OCI-LY7 (cell line): ENCODE data around the gene NTRK3.

ENCODE experiments used
- CTCF ChIP-seq: fragments of 200-600 bp; sonication (generic); conservative IDR thresholded peaks from 2 replicates; pipeline ENCODE4 v1.5.1; 2014; ENCODE audit warnings: mild to moderate bottlenecking, antibody characterized with exemption, low read length, moderate library complexity, mixed read lengths
- EZH2phosphoT487 ChIP-seq: fragments of 200-600 bp; sonication (generic); IDR thresholded peaks from 2 replicates; pipeline ENCODE4 v1.6.1; 2018; ENCODE audit warnings: low read depth, borderline replicate concordance, mild to moderate bottlenecking, mixed run types, antibody characterized with exemption, low read length, moderate library complexity, mixed read lengths

DNA sequence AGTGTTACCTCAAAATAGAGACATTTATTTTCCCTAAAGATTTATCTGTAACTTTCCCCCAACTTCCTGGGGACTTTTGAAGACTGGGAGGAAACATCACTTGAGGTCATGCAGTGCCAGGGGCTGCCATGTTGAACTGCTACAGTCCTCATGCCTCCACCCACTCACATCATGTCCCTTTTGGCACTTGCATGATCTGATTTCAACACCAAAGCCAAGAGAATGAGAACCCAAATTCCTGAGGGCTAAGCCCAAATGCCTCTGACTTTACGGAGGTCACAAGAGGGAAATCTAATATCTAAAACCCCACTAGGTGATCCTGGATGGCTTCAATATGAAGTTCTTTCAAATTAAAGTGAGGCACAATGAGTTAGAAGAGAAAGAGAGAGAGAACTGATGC is 213.1 kb downstream of the NTRK3 start:
- TF ChIP-seq CTCF (no peak), EZH2phosphoT487 (no peak)
